Neural progenitor cell (in vitro differentiated cells): ENCODE results near the gene TFF2.

Experiments
- CTCF ChIP-seq: fragments of 200-600 bp; sonication (generic); IDR thresholded peaks from 2 replicates; pipeline ENCODE4 v1.5.1; 2017; ENCODE audit warnings: antibody characterized with exemption, mild to moderate bottlenecking
- EZH2 ChIP-seq: fragments of 200-600 bp; sonication (generic); IDR thresholded peaks from 2 replicates; pipeline ENCODE4 v1.6.1; 2017; ENCODE audit warnings: antibody characterized with exemption, mild to moderate bottlenecking, moderate library complexity

- TF ChIP-seq EZH2 = no peak
- no peak for TF ChIP-seq CTCF
Measured at GRCh38 chr21:42306366-42307035, 44.3 kb downstream of the TFF2 start.
